ENCODE data around the gene IRF2.

IRF2 gene

GRCh38 chr4:184474263-184475095 is at the start of gene IRF2:
IRF2 (minus strand) TSS chr4:184474550; CDS start chr4:184429064, 45,486 bp downstream.
- peak; percentile 88 for DNase-seq (ENCODE audit: low read depth, low spot score)

GRCh38 chr4:184515606-184516005 is 41.3 kb upstream of the IRF2 start:
- no peak for DNase-seq (ENCODE audit: low read depth, low spot score)

GRCh38 chr4:184514121-184514988 is 40.0 kb upstream of the IRF2 start:
- DNase-seq (ENCODE audit: low read depth, low spot score) = peak; percentile 51

- no peak for DNase-seq (ENCODE audit: low read depth, low spot score)
These were observed 39.4 kb upstream of the IRF2 start for GRCh38 chr4:184513802-184514120.

GRCh38 chr4:184511156-184511555 is 36.8 kb upstream of the IRF2 start:
- DNase-seq (ENCODE audit: low read depth, low spot score) = no peak

- no peak for DNase-seq (ENCODE audit: low read depth, low spot score)
These were observed 36.1 kb upstream of the IRF2 start for GRCh38 chr4:184510401-184510800.

GRCh38 chr4:184506527-184507121 is 32.3 kb upstream of the IRF2 start:
- DNase-seq (ENCODE audit: low read depth, low spot score) = no peak

GRCh38 chr4:184504385-184504784 is 30.0 kb upstream of the IRF2 start:
- no peak for DNase-seq (ENCODE audit: low read depth, low spot score)

GRCh38 chr4:184503869-184504300 is 29.5 kb upstream of the IRF2 start:
- DNase-seq (ENCODE audit: low read depth, low spot score) = no peak

GRCh38 chr4:184500748-184501589 is 26.6 kb upstream of the IRF2 start:
- DNase-seq (ENCODE audit: low read depth, low spot score) = no peak

- no peak for DNase-seq (ENCODE audit: low read depth, low spot score)
These were observed 25.6 kb upstream of the IRF2 start for GRCh38 chr4:184499996-184500395.

- DNase-seq (ENCODE audit: low read depth, low spot score) = no peak
These were observed 24.2 kb upstream of the IRF2 start for GRCh38 chr4:184498598-184498997.

- no peak for DNase-seq (ENCODE audit: low read depth, low spot score)
These were observed 15.4 kb upstream of the IRF2 start for GRCh38 chr4:184489771-184490170.

- no peak for DNase-seq (ENCODE audit: low read depth, low spot score)
These were observed 13.2 kb upstream of the IRF2 start for GRCh38 chr4:184487503-184487902.

- no peak for DNase-seq (ENCODE audit: low read depth, low spot score)
These were observed 10.9 kb upstream of the IRF2 start for GRCh38 chr4:184485279-184485678.

- DNase-seq (ENCODE audit: low read depth, low spot score) = no peak
These were observed 7.2 kb upstream of the IRF2 start for GRCh38 chr4:184481544-184481943.

GRCh38 chr4:184479516-184479950 is 5.2 kb upstream of the IRF2 start:
- DNase-seq (ENCODE audit: low read depth, low spot score) = no peak

- DNase-seq (ENCODE audit: low read depth, low spot score) = no peak
These were observed 3.0 kb upstream of the IRF2 start for GRCh38 chr4:184477201-184477999.

GRCh38 chr4:184476695-184477094 is 2.3 kb upstream of the IRF2 start:
- no peak for DNase-seq (ENCODE audit: low read depth, low spot score)

GRCh38 chr4:184475498-184475897 is 1.1 kb upstream of the IRF2 start:
- DNase-seq (ENCODE audit: low read depth, low spot score) = no peak

- DNase-seq (ENCODE audit: low read depth, low spot score) = no peak
These were observed 729 bp upstream of the IRF2 start for GRCh38 chr4:184475096-184475461.

Data from brain pericyte (primary cell).